LNCaP clone FGC (cell line): ENCODE results near the gene PROM1.

ENCODE experiments used
- DNase-seq: peaks from one replicate; pipeline ENCODE4 v3.0.0-alpha.2; 2011; ENCODE audit warnings: low read depth
- H3K4me3 ChIP-seq: 2 replicates; pipeline ENCODE4 v1.5.1; 2011; ENCODE audit warnings: mild to moderate bottlenecking, low read depth, low read length, control low read depth
- CTCF ChIP-seq: IDR thresholded peaks from 2 replicates; pipeline ENCODE4 v1.5.1; 2012; ENCODE audit warnings: mild to moderate bottlenecking; ENCODE audit not compliant: control insufficient read depth, insufficient read depth; ENCODE audit errors: extremely low read depth

Gene PROM1

GRCh38 chr4:16000708-16001483, 82.9 kb downstream of the PROM1 start:
- TF ChIP-seq CTCF, result no peak
- no peak overlapping the region for H3K4me3 ChIP-seq
- no peak for DNase-seq

- no peak for DNase-seq
- no peak for TF ChIP-seq CTCF
- H3K4me3 ChIP-seq, result no peak overlapping the region
Measured at GRCh38 chr4:15996773-15997172, 87.0 kb downstream of the PROM1 start.

- TF ChIP-seq CTCF, result no peak
- no peak overlapping the region for H3K4me3 ChIP-seq
- DNase-seq, result no peak
Measured at GRCh38 chr4:15995826-15996225, 88.0 kb downstream of the PROM1 start.

GRCh38 chr4:15992167-15992485, 91.7 kb downstream of the PROM1 start:
- no peak for DNase-seq
- no peak for TF ChIP-seq CTCF
- no peak overlapping the region for H3K4me3 ChIP-seq

GRCh38 chr4:15990570-15991285, 93.1 kb downstream of the PROM1 start:
- no peak for DNase-seq
- TF ChIP-seq CTCF, result no peak
- no peak overlapping the region for H3K4me3 ChIP-seq

GRCh38 chr4:15989424-15989823, 94.4 kb downstream of the PROM1 start:
- no peak overlapping the region for H3K4me3 ChIP-seq
- DNase-seq, result no peak
- no peak for TF ChIP-seq CTCF
